NT2/D1 (cell line): ENCODE results near the gene FAM78A.

ENCODE experiments used
- DNase-seq: peaks from one replicate; pipeline ENCODE4 v3.0.0-alpha.2; 2011; ENCODE audit warnings: low read depth, low spot score
- H3K27me3 ChIP-seq: 2 replicates; pipeline ENCODE4 v1.6.0; 2011; ENCODE audit warnings: mild to moderate bottlenecking; ENCODE audit not compliant: insufficient read length, insufficient read depth
- H3K36me3 ChIP-seq: 2 replicates; pipeline ENCODE4 v1.6.1; 2011; ENCODE audit warnings: mild to moderate bottlenecking, low read length, mixed read lengths; ENCODE audit not compliant: insufficient read depth, insufficient read length
- H3K4me1 ChIP-seq: 2 replicates; pipeline ENCODE4 v1.5.1; 2011; ENCODE audit not compliant: insufficient read depth, insufficient read length
- H3K4me3 ChIP-seq: 2 replicates; pipeline ENCODE4 v1.5.1; 2011; ENCODE audit warnings: low read depth; ENCODE audit not compliant: insufficient read length
- H3K9ac ChIP-seq: 2 replicates; pipeline ENCODE4 v1.6.0; 2011; ENCODE audit warnings: low read depth; ENCODE audit not compliant: insufficient read length
- H3K9me3 ChIP-seq: 2 replicates; pipeline ENCODE4 v1.5.1; 2011; ENCODE audit warnings: mild to moderate bottlenecking, low read length; ENCODE audit not compliant: insufficient read depth
- SUZ12 ChIP-seq: IDR thresholded peaks from 2 replicates; pipeline ENCODE4 v1.6.1; 2011; ENCODE audit not compliant: insufficient read length, insufficient read depth; ENCODE audit errors: extremely low read depth
- YY1 ChIP-seq: IDR thresholded peaks from 2 replicates; pipeline ENCODE4 v1.6.1; 2011; ENCODE audit not compliant: insufficient read length, insufficient read depth
- ZNF274 ChIP-seq: IDR thresholded peaks from 2 replicates; pipeline ENCODE4 v1.6.1; 2011; ENCODE audit warnings: mild to moderate bottlenecking, low read depth, low read length

Gene FAM78A

DNA sequence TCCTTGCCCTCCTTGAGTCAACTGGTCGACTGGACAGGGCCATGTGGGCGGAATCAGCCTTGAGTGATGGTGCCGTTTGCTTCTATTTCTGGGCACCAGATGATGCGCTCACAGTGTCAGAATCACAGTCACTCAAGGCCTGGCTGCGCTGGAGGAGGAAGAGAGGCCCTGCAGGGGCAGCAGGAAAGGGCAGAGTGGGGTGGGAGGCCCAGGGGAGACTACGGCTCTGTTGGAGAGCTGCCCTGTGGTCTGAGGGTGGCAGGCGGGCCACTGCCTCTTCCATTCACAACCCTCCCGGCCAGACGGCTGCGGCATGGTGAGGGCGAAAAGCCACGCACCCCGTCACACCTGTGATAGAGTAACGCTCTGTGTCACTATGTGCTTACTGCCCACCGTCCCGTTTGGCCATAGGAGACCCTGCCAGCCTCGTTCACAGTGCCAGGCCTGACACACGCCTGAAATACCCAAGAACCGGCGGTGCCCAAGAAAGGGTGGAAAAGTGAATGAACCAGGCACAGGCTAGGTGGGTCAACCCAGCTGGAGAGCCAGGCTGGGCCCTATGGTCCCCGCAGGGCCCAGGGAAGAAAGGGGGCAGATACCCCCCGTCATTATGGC is 23.1 kb upstream of the FAM78A start:
- H3K4me1 ChIP-seq, result peaks cover 23% of the 10 kb centered on the region
- no peaks in the 10 kb centered on the region for H3K27me3 ChIP-seq
- no peaks in the 10 kb centered on the region for H3K9me3 ChIP-seq
- H3K36me3 ChIP-seq, result no peaks in the 10 kb centered on the region
- DNase-seq, result no peak
- no peak for TF ChIP-seq SUZ12
- no peak for TF ChIP-seq ZNF274
- TF ChIP-seq YY1, result no peak
- no peak overlapping the region for H3K9ac ChIP-seq
- no peak overlapping the region for H3K4me3 ChIP-seq

DNA sequence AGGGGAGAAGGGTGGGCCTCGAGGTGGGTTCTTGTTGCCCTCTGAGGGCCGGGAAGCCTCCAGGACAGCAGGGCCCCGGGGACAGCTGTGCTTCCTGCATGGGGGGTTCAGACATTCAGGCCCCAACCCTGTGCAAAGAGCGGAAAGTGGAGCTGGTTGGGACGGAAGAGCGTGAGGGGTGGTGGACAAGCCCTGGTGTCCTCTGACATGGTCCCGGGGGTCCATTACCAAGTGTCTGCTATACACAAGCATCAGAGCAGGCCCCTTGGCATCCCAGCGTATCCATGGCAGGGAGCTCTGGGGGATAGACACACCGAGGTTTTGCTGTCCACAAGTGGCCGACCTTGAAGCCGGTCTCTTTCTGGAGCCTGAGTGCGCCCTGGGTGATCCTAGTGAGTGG is 22.5 kb upstream of the FAM78A start:
- no peaks in the 10 kb centered on the region for H3K27me3 ChIP-seq
- no peaks in the 10 kb centered on the region for H3K9me3 ChIP-seq
- H3K9ac ChIP-seq, result no peak overlapping the region
- TF ChIP-seq SUZ12 (no peak), YY1 (no peak)
- no peak overlapping the region for H3K4me3 ChIP-seq
- DNase-seq, result no peak
- H3K36me3 ChIP-seq, result no peaks in the 10 kb centered on the region
- H3K4me1 ChIP-seq, result peaks cover 19% of the 10 kb centered on the region

DNA sequence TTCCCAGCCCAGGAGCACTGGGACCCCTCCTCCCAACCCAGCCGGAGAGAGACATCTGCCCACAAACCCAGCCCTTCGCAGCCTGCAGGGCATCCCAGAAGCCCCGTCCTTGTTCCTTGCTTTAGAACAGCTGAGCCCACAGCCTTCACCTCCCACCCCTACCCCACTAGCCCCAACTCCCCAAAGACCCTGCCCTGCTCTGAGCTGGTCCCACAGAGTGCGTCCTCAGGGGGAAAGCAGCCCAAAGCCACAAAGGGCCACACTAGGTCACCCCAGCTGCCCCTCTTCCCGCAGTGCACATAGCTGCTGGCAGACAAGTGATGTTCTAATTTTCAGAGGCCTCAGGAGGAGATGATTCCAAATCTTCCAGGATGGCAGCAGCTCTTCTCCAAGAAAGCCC is 22.0 kb upstream of the FAM78A start:
- TF ChIP-seq YY1, result no peak
- TF ChIP-seq ZNF274, result no peak
- no peak for TF ChIP-seq SUZ12
- no peak for DNase-seq
- Histone ChIP-seq H3K9ac (no peak overlapping the region), H3K4me1 (peaks cover 17% of the 10 kb centered on the region), H3K9me3 (no peaks in the 10 kb centered on the region), H3K36me3 (no peaks in the 10 kb centered on the region), H3K27me3 (no peaks in the 10 kb centered on the region), H3K4me3 (no peak overlapping the region)

DNA sequence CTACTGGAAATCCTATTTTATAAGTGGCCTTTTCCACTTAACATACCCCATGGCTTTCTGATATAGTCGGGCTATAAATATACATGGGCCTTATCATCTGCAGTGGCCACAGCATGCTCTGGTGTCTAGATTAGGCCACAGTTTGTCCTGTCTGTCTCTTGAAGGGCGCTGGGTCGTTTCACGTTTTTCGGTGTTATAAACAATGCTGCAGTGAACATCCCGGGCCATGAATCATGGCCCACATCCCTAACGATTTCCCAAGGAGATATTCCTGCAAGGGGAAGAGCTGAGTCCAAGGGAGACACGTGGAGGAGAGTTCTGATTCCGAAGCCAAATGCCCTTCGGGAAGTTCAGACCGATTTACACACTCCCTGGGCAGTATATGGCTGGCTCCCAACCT is 21.6 kb upstream of the FAM78A start:
- no peaks in the 10 kb centered on the region for H3K27me3 ChIP-seq
- no peaks in the 10 kb centered on the region for H3K9me3 ChIP-seq
- H3K9ac ChIP-seq, result no peak overlapping the region
- no peak overlapping the region for H3K4me3 ChIP-seq
- TF ChIP-seq ZNF274 (no peak), SUZ12 (no peak), YY1 (no peak)
- no peaks in the 10 kb centered on the region for H3K36me3 ChIP-seq
- H3K4me1 ChIP-seq, result peaks cover 19% of the 10 kb centered on the region
- DNase-seq, result no peak

DNA sequence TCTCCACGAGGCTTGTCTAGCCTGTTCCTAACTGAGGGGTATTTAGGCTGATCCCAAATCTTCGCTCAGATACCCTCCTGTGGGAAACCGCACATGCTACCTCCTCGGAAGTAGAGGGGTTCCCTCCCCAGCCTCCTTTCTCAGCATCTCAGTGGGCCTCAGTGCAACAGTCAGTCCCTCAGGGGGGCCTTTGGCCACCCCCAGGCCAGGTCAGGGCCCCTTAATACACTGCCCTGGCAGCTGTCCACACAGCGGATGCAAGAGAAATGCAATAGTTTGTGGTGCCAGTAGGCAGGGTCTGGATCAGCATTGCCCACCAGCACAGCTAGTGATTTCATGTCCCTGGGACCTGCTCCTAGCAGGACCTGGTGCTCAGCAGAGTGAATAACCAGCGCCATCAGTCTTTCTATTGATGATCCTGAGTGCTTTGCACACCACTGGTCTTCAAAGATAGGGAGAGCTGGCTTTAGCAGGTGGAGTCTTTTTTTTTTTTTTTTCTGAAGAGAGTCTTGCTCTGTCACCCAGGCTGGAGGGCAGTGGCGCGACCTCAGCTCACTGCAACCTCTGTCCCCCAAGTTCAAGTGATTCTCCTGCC is 20.7 kb upstream of the FAM78A start:
- Histone ChIP-seq H3K9me3 (no peaks in the 10 kb centered on the region), H3K9ac (no peak overlapping the region), H3K27me3 (no peaks in the 10 kb centered on the region), H3K36me3 (no peaks in the 10 kb centered on the region), H3K4me3 (no peak overlapping the region), H3K4me1 (peaks cover 19% of the 10 kb centered on the region)
- no peak for DNase-seq
- TF ChIP-seq YY1 (no peak), SUZ12 (no peak), ZNF274 (no peak)

DNA sequence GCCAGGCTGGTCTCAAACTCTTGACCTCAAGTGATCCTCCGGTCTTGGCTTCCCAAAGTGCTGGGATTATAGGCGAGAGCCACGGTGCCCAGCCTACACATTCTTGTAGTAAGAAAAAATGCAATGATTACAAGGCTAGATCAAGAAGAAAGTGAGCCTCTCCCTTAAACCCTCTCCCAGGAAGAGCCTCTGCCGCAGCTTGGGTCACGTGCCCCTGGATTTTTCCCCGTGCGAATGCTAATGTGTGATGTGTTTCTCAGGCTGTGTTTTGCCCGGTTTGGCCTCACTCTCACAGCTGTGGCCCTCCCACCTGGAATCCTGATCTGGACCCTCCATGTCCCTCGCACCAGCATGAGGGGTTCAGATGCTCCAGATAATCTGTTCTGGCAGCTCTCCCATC is 20.1 kb upstream of the FAM78A start:
- no peaks in the 10 kb centered on the region for H3K36me3 ChIP-seq
- TF ChIP-seq ZNF274 (no peak), SUZ12 (no peak), YY1 (no peak)
- H3K9ac ChIP-seq, result no peak overlapping the region
- H3K9me3 ChIP-seq, result no peaks in the 10 kb centered on the region
- no peak for DNase-seq
- peaks cover 18% of the 10 kb centered on the region for H3K4me1 ChIP-seq
- H3K27me3 ChIP-seq, result no peaks in the 10 kb centered on the region
- H3K4me3 ChIP-seq, result no peak overlapping the region

DNA sequence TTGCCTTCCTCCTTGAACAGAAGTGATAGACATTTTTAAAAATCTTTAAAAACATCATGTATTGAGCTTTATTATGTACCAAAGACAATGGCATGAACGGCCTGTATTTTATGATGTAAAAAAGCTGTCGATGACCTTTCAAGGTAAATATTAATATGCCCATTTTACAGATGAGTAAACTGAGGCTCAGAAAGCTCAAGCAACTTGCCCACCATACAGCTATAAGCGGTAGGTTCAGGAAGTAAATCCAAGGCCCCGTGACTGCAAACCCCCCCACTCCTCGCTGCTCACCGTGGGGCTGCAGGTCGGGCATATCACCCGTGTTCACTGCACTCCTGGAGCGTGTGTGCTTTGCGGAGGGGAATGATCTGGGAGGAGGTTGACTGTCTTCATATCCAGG is 16.6 kb upstream of the FAM78A start:
- TF ChIP-seq ZNF274, result no peak
- no peak for TF ChIP-seq SUZ12
- peaks cover 27% of the 10 kb centered on the region for H3K4me1 ChIP-seq
- no peak overlapping the region for H3K9ac ChIP-seq
- no peaks in the 10 kb centered on the region for H3K27me3 ChIP-seq
- no peak for DNase-seq
- no peaks in the 10 kb centered on the region for H3K9me3 ChIP-seq
- H3K36me3 ChIP-seq, result no peaks in the 10 kb centered on the region
- no peak overlapping the region for H3K4me3 ChIP-seq
